Measurements from ENCODE around the gene ZMAT3.
"Not testable (repeated sequence)": the region's sequence is repeated elsewhere in the genome, so short reads cannot be mapped to it uniquely, and the experiment has no call there.

Gene ZMAT3

GRCh38 chr3:179038216-179038898 lies 33.3 kb downstream of the ZMAT3 start:
- no peak for FAIRE-seq
- DNase-seq (ENCODE audit: insufficient read length, low spot score): no peak
- TF ChIP-seq POLR2A (IDR thresholded peaks at IDR 0.05; ENCODE audit: low read depth, low read length) (no peak), TAF1 (IDR thresholded peaks at IDR 0.05; ENCODE audit: low read depth, low read length) (no peak), POLR2AphosphoS5 (IDR thresholded peaks at IDR 0.05; ENCODE audit: low read depth, low read length) (no peak), SPI1 (IDR thresholded peaks at IDR 0.05; ENCODE audit: low read depth, low read length) (no peak), POU2F2 (IDR thresholded peaks at IDR 0.05; ENCODE audit: low read depth, low read length) (no peak)

GRCh38 chr3:179037351-179037750 lies 34.3 kb downstream of the ZMAT3 start:
- no peak for DNase-seq (ENCODE audit: insufficient read length, low spot score)

GRCh38 chr3:179036626-179037300 lies 34.8 kb downstream of the ZMAT3 start:
- FAIRE-seq (no peak), DNase-seq (ENCODE audit: insufficient read length, low spot score) (no peak)
- no peak for TF ChIP-seq PAX5 (IDR thresholded peaks at IDR 0.05; ENCODE audit: insufficient read depth, low read length, severe bottlenecking)
- TF ChIP-seq POLR2AphosphoS5 (IDR thresholded peaks at IDR 0.05; ENCODE audit: low read depth, low read length): no peak
- no peak for TF ChIP-seq TAF1 (IDR thresholded peaks at IDR 0.05; ENCODE audit: low read depth, low read length)
- no peak for TF ChIP-seq POLR2A (IDR thresholded peaks at IDR 0.05; ENCODE audit: low read depth, low read length)
- TF ChIP-seq POU2F2 (IDR thresholded peaks at IDR 0.05; ENCODE audit: low read depth, low read length): no peak
- TF ChIP-seq SPI1 (IDR thresholded peaks at IDR 0.05; ENCODE audit: low read depth, low read length): no peak

More at GRCh38 chr3:179037351-179037750, 34.3 kb downstream of the ZMAT3 start:
- TF ChIP-seq TAF1 (IDR thresholded peaks at IDR 0.05; ENCODE audit: low read depth, low read length) (no peak), POLR2AphosphoS5 (IDR thresholded peaks at IDR 0.05; ENCODE audit: low read depth, low read length) (no peak), POLR2A (IDR thresholded peaks at IDR 0.05; ENCODE audit: low read depth, low read length) (no peak), SPI1 (IDR thresholded peaks at IDR 0.05; ENCODE audit: low read depth, low read length) (no peak), POU2F2 (IDR thresholded peaks at IDR 0.05; ENCODE audit: low read depth, low read length) (no peak), PAX5 (IDR thresholded peaks at IDR 0.05; ENCODE audit: insufficient read depth, low read length, severe bottlenecking) (no peak)
- FAIRE-seq: no peak

GRCh38 chr3:179036226-179036625 lies 35.4 kb downstream of the ZMAT3 start:
- TF ChIP-seq POLR2AphosphoS5 (IDR thresholded peaks at IDR 0.05; ENCODE audit: low read depth, low read length): no peak
- TF ChIP-seq TAF1 (IDR thresholded peaks at IDR 0.05; ENCODE audit: low read depth, low read length): no peak
- TF ChIP-seq PAX5 (IDR thresholded peaks at IDR 0.05; ENCODE audit: insufficient read depth, low read length, severe bottlenecking): no peak
- TF ChIP-seq POLR2A (IDR thresholded peaks at IDR 0.05; ENCODE audit: low read depth, low read length): no peak
- TF ChIP-seq SPI1 (IDR thresholded peaks at IDR 0.05; ENCODE audit: low read depth, low read length): no peak
- no peak for TF ChIP-seq POU2F2 (IDR thresholded peaks at IDR 0.05; ENCODE audit: low read depth, low read length)
- FAIRE-seq: no peak
- no peak for DNase-seq (ENCODE audit: insufficient read length, low spot score)

GRCh38 chr3:179035232-179035631 lies 36.4 kb downstream of the ZMAT3 start:
- DNase-seq (ENCODE audit: insufficient read length, low spot score) (no peak), FAIRE-seq (no peak)
- TF ChIP-seq POLR2A (IDR thresholded peaks at IDR 0.05; ENCODE audit: low read depth, low read length) (no peak), POU2F2 (IDR thresholded peaks at IDR 0.05; ENCODE audit: low read depth, low read length) (no peak), SPI1 (IDR thresholded peaks at IDR 0.05; ENCODE audit: low read depth, low read length) (no peak), PAX5 (IDR thresholded peaks at IDR 0.05; ENCODE audit: insufficient read depth, low read length, severe bottlenecking) (no peak), TAF1 (IDR thresholded peaks at IDR 0.05; ENCODE audit: low read depth, low read length) (no peak), POLR2AphosphoS5 (IDR thresholded peaks at IDR 0.05; ENCODE audit: low read depth, low read length) (no peak)

- not testable (repeated sequence) for FAIRE-seq; DNase-seq (ENCODE audit: insufficient read length, low spot score)
Observed at GRCh38 chr3:179033304-179033657, 38.3 kb downstream of the ZMAT3 start.

GRCh38 chr3:179032454-179033303 lies 38.9 kb downstream of the ZMAT3 start:
- DNase-seq (ENCODE audit: insufficient read length, low spot score); FAIRE-seq: not testable (repeated sequence)

- DNase-seq (ENCODE audit: insufficient read length, low spot score) (no peak), FAIRE-seq (no peak)
- TF ChIP-seq PAX5 (IDR thresholded peaks at IDR 0.05; ENCODE audit: insufficient read depth, low read length, severe bottlenecking) (no peak), POU2F2 (IDR thresholded peaks at IDR 0.05; ENCODE audit: low read depth, low read length) (no peak), SPI1 (IDR thresholded peaks at IDR 0.05; ENCODE audit: low read depth, low read length) (no peak), POLR2AphosphoS5 (IDR thresholded peaks at IDR 0.05; ENCODE audit: low read depth, low read length) (no peak), POLR2A (IDR thresholded peaks at IDR 0.05; ENCODE audit: low read depth, low read length) (no peak), TAF1 (IDR thresholded peaks at IDR 0.05; ENCODE audit: low read depth, low read length) (no peak)
Observed at GRCh38 chr3:179029096-179029495, 42.5 kb downstream of the ZMAT3 start.

- DNase-seq (ENCODE audit: insufficient read length, low spot score): no peak
- FAIRE-seq: no peak
- TF ChIP-seq SPI1 (IDR thresholded peaks at IDR 0.05; ENCODE audit: low read depth, low read length) (no peak), POU2F2 (IDR thresholded peaks at IDR 0.05; ENCODE audit: low read depth, low read length) (no peak), TAF1 (IDR thresholded peaks at IDR 0.05; ENCODE audit: low read depth, low read length) (no peak), PAX5 (IDR thresholded peaks at IDR 0.05; ENCODE audit: insufficient read depth, low read length, severe bottlenecking) (no peak), POLR2AphosphoS5 (IDR thresholded peaks at IDR 0.05; ENCODE audit: low read depth, low read length) (no peak), POLR2A (IDR thresholded peaks at IDR 0.05; ENCODE audit: low read depth, low read length) (no peak)
Observed at GRCh38 chr3:179028408-179028807, 43.2 kb downstream of the ZMAT3 start.

Measured in GM12891 (cell line).